Fibroblast of lung (primary cell): Measurements from ENCODE around the gene CXCL11.

Experiments used
- CTCF ChIP-seq, 2 donors: IDR thresholded peaks in 1 of 2; conservative IDR thresholded peaks in 1 of 2; 1 replicate in 1 of 2; 2 replicates in 1 of 2; pipeline ENCODE4 v1.5.1; 2011 to 2012; ENCODE audit warnings: low read length in 2 of 2, control low read depth in 1 of 2, inconsistent platforms in 1 of 2, low read depth in 1 of 2, mild to moderate bottlenecking in 1 of 2
- EZH2 ChIP-seq: IDR thresholded peaks from 2 replicates; pipeline ENCODE4 v1.5.1; 2012; ENCODE audit warnings: low read length, control low read depth, mild to moderate bottlenecking; ENCODE audit errors: missing control alignments

- TF ChIP-seq EZH2, result no peak
- no peak for TF ChIP-seq CTCF (conservative IDR thresholded peaks at IDR 0.05 in 1 of 2, IDR thresholded peaks at IDR 0.05 in 1 of 2; ENCODE audit: low read depth in 1 of 2, low read length in 2 of 2)
These were observed 42.3 kb upstream of the CXCL11 start for GRCh38 chr4:76078033-76078613.
